GM21423 (cell line): Measurements from ENCODE around the gene ATP8B1.
"Not testable (repeated sequence)": the region's sequence is repeated elsewhere in the genome, so short reads cannot be mapped to it uniquely, and the experiment has no call there.

Source experiments
- ATAC-seq: cut with Tn5 transposase; IDR thresholded peaks from one replicate; pipeline ENCODE4 v1.9.1; 2021; ENCODE audit warnings: mild to moderate bottlenecking, moderate library complexity; ENCODE audit not compliant: unreplicated experiment

ATP8B1 gene

GRCh38 chr18:57677262-57678211, 125.6 kb downstream of the ATP8B1 start:
- no peak for ATAC-seq

GRCh38 chr18:57674891-57675290, 128.2 kb downstream of the ATP8B1 start:
- ATAC-seq, result no peak

DNA sequence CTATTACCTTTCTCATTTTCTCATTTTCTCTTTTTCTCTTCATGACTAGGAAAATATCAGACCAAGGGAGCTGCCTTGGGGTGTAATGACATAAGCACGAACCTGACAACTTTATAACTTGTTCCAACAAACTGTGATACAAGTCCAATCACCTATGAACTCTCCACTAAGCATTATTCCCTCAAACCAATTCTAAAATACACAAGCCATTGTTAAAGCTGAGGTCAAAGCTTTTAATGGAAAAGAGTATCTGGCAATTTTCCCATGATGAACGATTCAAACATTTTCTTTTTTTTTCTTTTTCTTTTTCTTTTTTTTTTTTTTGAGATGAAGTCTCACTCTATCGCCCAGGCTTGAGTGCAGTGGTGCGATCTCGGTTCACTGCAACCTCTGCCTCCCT, 133.1 kb downstream of the ATP8B1 start:
- no peak for ATAC-seq

DNA sequence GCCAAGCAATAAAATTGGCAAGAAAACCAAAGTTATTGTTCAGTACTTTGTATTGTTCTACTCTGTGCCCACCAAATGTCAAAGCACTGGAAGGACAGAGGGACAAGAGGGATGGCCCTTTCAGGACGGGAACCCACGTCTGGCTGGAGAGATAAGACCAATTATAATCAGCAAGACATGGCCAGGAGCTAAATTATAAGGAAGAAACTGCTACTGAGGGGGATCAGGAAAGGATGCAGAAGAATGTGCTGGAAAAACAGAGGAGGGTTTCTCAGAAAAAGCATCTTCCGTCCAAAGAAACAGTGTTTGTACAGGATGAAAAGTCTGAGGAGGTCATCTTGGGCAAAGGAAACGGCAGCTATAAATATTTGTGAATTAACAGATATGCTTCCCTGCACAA, 135.1 kb downstream of the ATP8B1 start:
- no peak for ATAC-seq

GRCh38 chr18:57666818-57667497, 136.2 kb downstream of the ATP8B1 start:
- ATAC-seq, result no peak

GRCh38 chr18:57664568-57665165, 138.4 kb downstream of the ATP8B1 start:
- no peak for ATAC-seq

DNA sequence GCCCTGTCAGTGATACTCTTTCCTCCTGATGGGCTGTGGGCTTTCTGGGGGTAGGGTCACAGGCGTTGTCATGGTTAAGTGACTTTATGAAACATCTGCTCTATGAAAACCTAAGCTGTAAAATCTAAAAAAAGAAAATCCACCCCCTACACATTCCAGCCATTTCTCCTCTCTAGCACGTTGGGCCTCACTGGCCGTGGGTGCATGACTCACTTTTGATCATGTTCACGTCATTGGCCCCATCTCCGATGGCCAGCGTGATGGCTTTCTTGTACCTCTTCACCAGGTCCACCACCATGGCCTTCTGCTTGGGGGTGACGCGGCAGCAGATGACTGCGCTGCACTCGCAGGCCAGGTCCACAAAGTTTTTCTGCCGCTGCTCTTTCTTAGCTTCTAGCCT, 142.2 kb downstream of the ATP8B1 start:
- ATAC-seq, result no peak

DNA sequence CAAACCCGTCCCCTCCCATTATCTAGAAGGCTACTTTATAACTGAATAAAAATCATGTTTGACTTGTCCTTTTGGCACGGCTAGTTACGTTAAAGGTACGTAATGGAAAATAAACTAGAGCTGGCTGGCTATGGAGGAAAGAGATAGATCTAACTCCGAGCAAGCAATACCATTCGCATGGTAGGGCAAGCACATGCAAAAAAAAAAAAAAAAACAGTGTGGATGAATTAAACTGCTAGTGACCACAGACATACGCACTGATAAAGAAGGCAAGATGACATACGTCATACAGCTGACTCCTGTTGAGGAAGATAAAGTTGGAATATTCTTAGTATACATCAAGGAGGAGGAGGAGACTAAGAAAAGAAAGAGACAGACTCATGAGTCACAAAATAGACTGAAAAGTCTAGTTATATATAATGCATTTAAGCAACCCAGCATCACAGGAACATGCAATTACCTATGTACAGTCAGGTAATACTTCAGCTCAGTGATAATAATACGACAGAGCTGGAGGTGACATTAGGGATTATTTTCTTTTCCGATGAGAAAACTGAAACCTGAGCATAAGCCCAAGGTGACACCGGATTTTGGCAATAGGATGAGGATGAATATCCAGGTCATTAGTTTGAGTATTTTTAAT, 143.5 kb downstream of the ATP8B1 start:
- no peak for ATAC-seq

GRCh38 chr18:57657542-57657941, 145.6 kb downstream of the ATP8B1 start:
- ATAC-seq, result no peak

DNA sequence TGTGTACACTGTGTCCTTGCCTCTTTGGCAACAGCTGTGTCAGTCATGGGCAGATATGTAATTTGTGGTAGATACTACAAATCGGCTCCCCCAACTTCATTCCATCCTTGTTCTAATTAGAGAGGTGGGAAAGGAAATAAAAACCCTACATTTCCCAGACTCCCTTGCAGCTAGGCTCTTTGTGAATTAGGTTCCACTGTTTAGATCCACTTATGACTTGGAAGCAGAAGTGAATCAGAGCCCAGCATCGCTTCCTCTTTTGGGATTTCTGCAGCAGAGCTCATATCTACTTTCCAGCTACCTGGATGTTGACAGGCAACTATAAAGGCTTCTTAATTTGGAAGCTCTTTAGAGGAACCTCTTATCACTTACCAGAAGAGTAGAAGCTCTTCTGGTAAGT, 147.4 kb downstream of the ATP8B1 start:
- no peak for ATAC-seq

DNA sequence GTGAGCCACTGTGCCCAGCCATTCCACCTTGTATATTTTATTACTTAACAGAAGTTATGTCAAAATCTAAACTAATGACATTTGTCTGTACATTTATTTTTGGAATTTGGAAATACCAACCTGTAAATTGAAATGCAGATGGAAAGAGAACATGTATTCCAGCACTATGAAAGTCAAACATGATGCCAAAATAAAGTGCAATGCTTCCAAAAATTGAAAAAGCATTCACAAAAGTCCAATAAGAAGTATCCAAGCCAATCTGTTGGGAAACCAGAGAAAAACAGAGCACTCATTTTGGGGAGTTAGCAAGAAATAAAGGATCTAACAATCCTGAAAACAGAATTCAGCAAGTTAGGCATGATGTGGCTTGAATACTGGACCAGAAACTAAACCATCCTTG, 151.2 kb downstream of the ATP8B1 start:
- no peak for ATAC-seq

DNA sequence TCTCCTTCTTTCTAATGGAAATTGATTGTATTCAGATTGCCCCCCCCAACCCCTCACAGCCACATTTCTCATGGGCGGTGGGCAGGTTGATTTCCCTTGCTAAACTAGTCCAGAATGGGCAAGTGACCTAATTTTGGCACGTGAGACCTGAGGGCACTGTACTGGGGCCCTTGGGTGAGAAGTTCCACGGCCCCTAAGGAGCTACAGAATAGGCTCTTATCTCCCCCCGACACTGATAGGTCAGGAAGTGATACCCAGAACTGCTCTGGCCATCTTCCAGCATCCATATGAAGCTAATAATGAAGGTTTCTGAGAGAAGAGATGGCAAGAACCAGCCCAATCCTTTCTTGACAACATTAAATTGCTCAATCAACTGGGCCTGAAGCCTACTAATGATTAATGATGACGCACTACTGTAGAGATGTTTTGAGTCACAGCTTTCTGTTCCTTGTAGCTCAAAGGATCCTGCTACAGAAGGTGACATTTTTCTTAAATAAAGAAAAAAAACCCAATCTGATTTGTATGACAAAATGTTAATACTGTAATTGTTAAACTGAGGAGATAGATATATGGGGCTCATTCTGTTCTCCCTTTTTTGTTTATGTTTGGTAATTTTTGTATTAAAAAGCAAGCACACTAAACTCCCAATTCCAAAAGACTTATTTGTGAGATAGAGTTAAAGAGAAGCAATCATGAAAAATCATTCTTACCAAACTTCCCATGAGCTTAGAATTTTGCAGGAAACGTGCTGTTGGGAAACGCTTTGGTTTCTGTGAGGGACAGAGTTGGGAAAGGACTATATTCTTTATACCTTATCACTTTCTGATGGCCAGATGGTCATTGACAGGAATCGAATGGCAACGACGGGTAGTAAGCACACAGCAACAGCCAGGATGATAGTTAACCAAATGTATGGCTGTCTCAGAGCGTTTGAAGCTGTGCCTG, 153.3 kb downstream of the ATP8B1 start:
- ATAC-seq, result peak; percentile 94

GRCh38 chr18:57648414-57648813, 154.7 kb downstream of the ATP8B1 start:
- ATAC-seq, result no peak

GRCh38 chr18:57644540-57644939, 158.6 kb downstream of the ATP8B1 start:
- no peak for ATAC-seq

GRCh38 chr18:57643726-57644125, 159.4 kb downstream of the ATP8B1 start:
- not testable (repeated sequence) for ATAC-seq

- ATAC-seq, result not testable (repeated sequence)
These were observed 160.7 kb downstream of the ATP8B1 start for GRCh38 chr18:57642462-57642861.

DNA sequence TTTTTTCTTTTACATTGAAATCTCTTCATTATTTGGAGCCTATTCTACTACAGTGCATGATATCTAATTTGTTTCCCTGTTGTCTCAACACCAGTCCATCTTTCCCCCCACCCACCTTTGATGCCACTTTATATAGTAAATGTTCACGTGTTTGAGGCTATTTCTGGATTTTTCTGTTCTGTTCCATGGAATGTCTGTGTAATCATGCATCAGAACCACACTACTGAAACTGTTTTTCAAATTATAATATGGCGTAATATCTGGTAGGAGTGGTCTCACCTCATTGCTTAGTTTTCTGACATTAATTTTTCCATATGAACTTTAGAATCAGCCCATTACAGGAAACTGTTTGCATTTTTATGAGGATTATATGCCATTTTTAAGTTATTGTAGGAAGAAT, 162.4 kb downstream of the ATP8B1 start:
- no peak for ATAC-seq

DNA sequence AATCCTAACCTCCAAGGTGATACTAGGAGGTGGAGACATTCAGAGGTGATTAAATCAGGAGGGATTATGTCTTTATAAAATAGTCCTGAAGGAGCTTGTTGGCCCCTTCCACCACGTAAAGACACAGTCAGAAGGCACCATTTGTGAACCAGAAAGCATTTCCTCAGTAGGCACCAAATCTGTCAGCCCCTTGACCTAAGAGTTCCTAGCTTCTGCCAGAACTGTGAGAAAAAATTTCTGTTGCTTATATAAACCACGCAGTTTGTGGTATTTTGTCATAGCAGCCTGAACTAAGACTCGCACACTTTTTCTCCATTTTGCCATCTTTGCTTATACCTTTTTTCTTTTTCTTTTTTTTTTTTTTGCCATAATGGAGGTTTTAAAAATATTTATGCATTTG, 162.9 kb downstream of the ATP8B1 start:
- no peak for ATAC-seq

DNA sequence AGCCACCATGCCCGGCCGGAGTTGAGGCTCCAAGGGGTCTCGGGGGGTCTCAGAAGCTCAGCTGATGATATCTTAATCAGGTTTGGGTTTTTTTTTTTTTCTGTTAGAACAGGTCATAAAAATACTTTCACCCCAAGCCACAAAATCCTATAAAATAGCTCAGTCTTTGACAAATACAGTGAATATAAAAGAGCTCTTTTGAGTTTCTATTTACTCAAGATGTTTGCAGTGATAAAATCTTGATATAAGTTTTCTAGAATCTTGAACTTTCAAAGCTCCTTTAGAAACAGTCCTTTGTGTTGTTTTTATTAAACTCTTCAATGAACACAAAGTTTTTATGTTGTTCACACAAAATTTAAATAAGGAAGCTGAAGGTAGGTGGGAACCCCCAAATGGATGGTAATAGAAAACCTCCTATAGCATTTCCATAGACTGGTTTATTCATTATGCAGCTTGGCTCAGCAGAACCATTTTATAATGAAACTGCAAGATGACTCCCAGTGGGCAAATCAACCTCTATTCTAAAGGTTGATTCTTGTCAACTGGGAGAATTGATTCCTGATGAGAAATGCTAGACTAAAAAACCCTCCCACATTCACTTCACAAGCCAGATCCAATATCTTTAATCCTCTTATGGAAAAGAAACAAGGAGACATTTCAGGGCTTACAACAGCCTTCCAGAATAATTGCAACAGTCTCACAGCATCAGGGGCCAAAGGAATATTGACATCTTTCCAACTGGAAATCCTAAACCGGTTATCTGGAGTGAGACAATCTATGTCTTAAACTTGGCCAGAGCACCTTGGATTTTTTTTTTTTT, 167.9 kb downstream of the ATP8B1 start:
- ATAC-seq, result no peak
